H1 (cell line): ENCODE measurements around the gene OR10C1. TPM values are rescaled to one million over a fixed set of nuclear protein-coding genes. Genes with fewer than 3 reads are reported as not detected.

Experiments used
- CTCF ChIA-PET: fragments of 300-600 bp; sonication (Branson Sonifier 250); formaldehyde crosslinking; loops from one replicate; lab custom pipeline; 2021; ENCODE audit not compliant: partially characterized antibody; lab: Charles Lee
- POLR2A ChIA-PET: fragments of 300-600 bp; sonication (Branson Sonifier 250); formaldehyde crosslinking; loops from one replicate; lab custom pipeline; 2021; ENCODE audit warnings: inconsistent platforms; ENCODE audit not compliant: partially characterized antibody; lab: Charles Lee
- DNase-seq, 2 experiments: peaks; one replicate each; pipeline versions ENCODE4 v3.0.0 to v3.0.0-alpha.2; 2010 to 2022; ENCODE audit warnings: low spot score in 2 of 2, low read depth in 1 of 2, mixed read lengths in 1 of 2
- FAIRE-seq: peaks from 2 replicates; lab custom pipeline; 2011; peaks lifted over from hg19 to GRCh38; lab: Jason Lieb, UNC
- H2AFZ ChIP-seq: 2 replicates; pipeline ENCODE4 v1.8.1; 2012; ENCODE audit warnings: low read length, inconsistent platforms
- H2AK5ac ChIP-seq: 2 replicates; pipeline ENCODE4 v1.6.1; 2013; ENCODE audit warnings: low read depth, low read length
- H2BK120ac ChIP-seq: replicated peaks from 2 replicates; pipeline ENCODE3; 2013; ENCODE audit warnings: low read depth, low read length, inconsistent platforms
- H2BK12ac ChIP-seq: 2 replicates; pipeline ENCODE4 v1.6.1; 2013; ENCODE audit warnings: low read depth, low read length
- H2BK15ac ChIP-seq: 2 replicates; pipeline ENCODE4 v1.6.1; 2013; ENCODE audit warnings: low read length
- H2BK20ac ChIP-seq: 2 replicates; pipeline ENCODE4 v1.6.1; 2013; ENCODE audit warnings: low read length
- H2BK5ac ChIP-seq: 2 replicates; pipeline ENCODE4 v1.6.1; 2013; ENCODE audit warnings: low read depth, low read length
- H3K14ac ChIP-seq: 2 replicates; pipeline ENCODE4 v1.6.1; 2013; ENCODE audit warnings: inconsistent platforms; ENCODE audit not compliant: insufficient read length
- H3K18ac ChIP-seq: 2 replicates; pipeline ENCODE4 v1.6.1; 2013; ENCODE audit warnings: low read length; ENCODE audit errors: extremely low read depth
- H3K23ac ChIP-seq: 2 replicates; pipeline ENCODE4 v1.6.1; 2013; ENCODE audit warnings: inconsistent platforms; ENCODE audit not compliant: insufficient read length
- H3K23me2 ChIP-seq: 2 replicates; pipeline ENCODE4 v1.6.1; 2013; ENCODE audit warnings: low read depth, low read length
- H3K27ac ChIP-seq: 2 replicates; pipeline ENCODE4 v1.6.1; 2011; ENCODE audit warnings: low read depth, low read length, inconsistent platforms
- H3K27me3 ChIP-seq, 4 experiments: replicated peaks in 1 of 4; 1 replicate in 1 of 4; 2 replicates in 3 of 4; pipeline versions ENCODE4 v1.6.1 to v1.8.1; 2011 to 2013; ENCODE audit warnings: low read length in 3 of 4, mild to moderate bottlenecking in 3 of 4, inconsistent platforms in 2 of 4, mixed read lengths in 2 of 4, moderate library complexity in 1 of 4; ENCODE audit not compliant: control insufficient read depth in 3 of 4, insufficient read depth in 3 of 4; ENCODE audit errors: extremely low read depth in 1 of 4
- H3K36me3 ChIP-seq, 4 experiments: 2 replicates each; pipeline versions ENCODE4 v1.6.1 to v1.8.1; 2011 to 2013; ENCODE audit warnings: mild to moderate bottlenecking in 4 of 4, low read length in 3 of 4, moderate library complexity in 2 of 4, control low read depth in 1 of 4, inconsistent platforms in 1 of 4; ENCODE audit not compliant: insufficient read depth in 4 of 4, control insufficient read depth in 2 of 4
- H3K4ac ChIP-seq: replicated peaks from 2 replicates; pipeline ENCODE3; 2013; ENCODE audit warnings: low read length, low read depth, mixed read lengths, inconsistent platforms; ENCODE audit not compliant: insufficient read length
- H3K4me1 ChIP-seq, 4 experiments: replicated peaks in 1 of 4; 1 replicate in 1 of 4; 2 replicates in 3 of 4; pipeline versions ENCODE4 v1.6.1 to v1.8.1; 2011 to 2013; ENCODE audit warnings: low read length in 3 of 4, inconsistent platforms in 2 of 4, mixed read lengths in 1 of 4; ENCODE audit not compliant: insufficient read depth in 4 of 4, control insufficient read depth in 3 of 4
- H3K4me2 ChIP-seq, 2 experiments: 2 replicates each; pipeline versions ENCODE4 v1.6.1 to v1.8.1; 2011 to 2013; ENCODE audit warnings: low read depth in 2 of 2, low read length in 2 of 2, control low read depth in 1 of 2, inconsistent platforms in 1 of 2, mild to moderate bottlenecking in 1 of 2; ENCODE audit not compliant: insufficient read depth in 1 of 2
- H3K4me3 ChIP-seq, 4 experiments: fragments of 200-600, 300-600 bp in 1 of 4; sonication (generic), shearing (Covaris generic), sonication (Bioruptor Twin) in 1 of 4; 2 replicates each; pipeline versions ENCODE4 v1.5.1 to v1.8.1; 2011 to 2016; ENCODE audit warnings: low read length in 4 of 4, low read depth in 3 of 4, control low read depth in 2 of 4, inconsistent platforms in 2 of 4, mild to moderate bottlenecking in 2 of 4, mixed read lengths in 1 of 4, moderate library complexity in 1 of 4; ENCODE audit not compliant: insufficient read depth in 2 of 4; ENCODE audit errors: extremely low read depth in 1 of 4
- H3K56ac ChIP-seq: replicated peaks from 2 replicates; pipeline ENCODE3; 2013; ENCODE audit warnings: low read depth, mild to moderate bottlenecking, mixed read lengths, low read length, inconsistent platforms; ENCODE audit not compliant: insufficient read length
- H3K79me1 ChIP-seq: 2 replicates; pipeline ENCODE4 v1.6.1; 2013; ENCODE audit warnings: low read depth, low read length, control low read depth
- H3K79me2 ChIP-seq, 2 experiments: 2 replicates each; pipeline versions ENCODE4 v1.6.1 to v1.8.1; 2012 to 2013; ENCODE audit warnings: low read length in 2 of 2, mild to moderate bottlenecking in 2 of 2, inconsistent platforms in 1 of 2; ENCODE audit not compliant: insufficient read depth in 2 of 2, control insufficient read depth in 1 of 2
- H3K9ac ChIP-seq, 4 experiments: replicated peaks in 1 of 4; 1 replicate in 1 of 4; 2 replicates in 3 of 4; pipeline versions ENCODE4 v1.6.1 to v1.8.1; 2011 to 2013; ENCODE audit warnings: low read depth in 3 of 4, low read length in 3 of 4, control low read depth in 2 of 4, mild to moderate bottlenecking in 2 of 4, moderate library complexity in 2 of 4, inconsistent platforms in 1 of 4; ENCODE audit errors: extremely low read depth in 1 of 4
- H3K9me3 ChIP-seq, 2 experiments: 2 replicates each; pipeline versions ENCODE4 v1.6.1 to v1.8.1; 2012 to 2013; ENCODE audit warnings: mild to moderate bottlenecking in 2 of 2, moderate library complexity in 2 of 2, control low read depth in 1 of 2, inconsistent platforms in 1 of 2, low read depth in 1 of 2, low read length in 1 of 2, mixed read lengths in 1 of 2; ENCODE audit not compliant: insufficient read depth in 2 of 2
- H4K20me1 ChIP-seq, 2 experiments: replicated peaks in 1 of 2; 2 replicates each; pipeline versions ENCODE3 to v1.8.1; 2011 to 2013; ENCODE audit warnings: inconsistent platforms in 2 of 2, low read length in 2 of 2, mild to moderate bottlenecking in 1 of 2; ENCODE audit not compliant: insufficient read depth in 2 of 2, control insufficient read depth in 1 of 2
- H4K5ac ChIP-seq: 2 replicates; pipeline ENCODE4 v1.6.1; 2013; ENCODE audit warnings: low read length, low read depth, mixed read lengths, inconsistent platforms; ENCODE audit not compliant: insufficient read length
- H4K8ac ChIP-seq: 2 replicates; pipeline ENCODE4 v1.8.0; 2013; ENCODE audit warnings: mild to moderate bottlenecking, moderate library complexity, low read length, inconsistent platforms; ENCODE audit not compliant: insufficient read depth; ENCODE audit errors: extremely low read depth
- H4K91ac ChIP-seq: replicated peaks from 2 replicates; pipeline ENCODE3; 2013; ENCODE audit warnings: low read length, mixed read lengths, inconsistent platforms; ENCODE audit not compliant: insufficient read length
- BCL11A ChIP-seq, 2 experiments: IDR thresholded peaks; one replicate each; pipeline ENCODE4 v1.6.1; 2011; ENCODE audit warnings: low read depth in 2 of 2, low read length in 2 of 2, mild to moderate bottlenecking in 2 of 2
- CBX8 ChIP-seq: fragments of 300-800, 300-1000 bp; sonication (generic); IDR thresholded peaks from 2 replicates; pipeline ENCODE4 v1.7.1; 2016; ENCODE audit warnings: low read depth, low read length, borderline replicate concordance
- CEBPB ChIP-seq: IDR thresholded peaks from 2 replicates; pipeline ENCODE4 v1.6.1; 2012; ENCODE audit warnings: low read depth, low read length
- CREB1 ChIP-seq: IDR thresholded peaks from 2 replicates; pipeline ENCODE4 v1.6.1; 2012; ENCODE audit warnings: inconsistent platforms
- JUN ChIP-seq: IDR thresholded peaks from 2 replicates; pipeline ENCODE4 v1.6.1; 2011; ENCODE audit warnings: low read depth, mild to moderate bottlenecking, improper control_type of control experiment, low read length
- KDM5A ChIP-seq: fragments of 200-600 bp; IDR thresholded peaks from 2 replicates; pipeline ENCODE4 v1.7.1; 2012; ENCODE audit warnings: mild to moderate bottlenecking, low read length, inconsistent platforms, mixed read lengths
- ZNF274 ChIP-seq: IDR thresholded peaks from 2 replicates; pipeline ENCODE4 v1.7.0; 2012; ENCODE audit warnings: low read length, borderline replicate concordance; ENCODE audit errors: extremely low read depth
- WGBS, 2 experiments: shearing (Covaris generic) in 1 of 2; methylation state at CpG; one replicate each; pipeline versions ENCODE4 v1.1.6 to v1.1.7; 2013 to 2015; ENCODE audit warnings: low lambda C conversion rate in 2 of 2, mixed read lengths in 2 of 2, inconsistent platforms in 1 of 2, low coverage in 1 of 2, missing lambda C conversion rate in 1 of 2; ENCODE audit not compliant: insufficient replicate concordance in 2 of 2, insufficient coverage in 1 of 2, insufficient read length in 1 of 2; ENCODE audit errors: extremely low coverage in 1 of 2, missing lambda C conversion rate in 1 of 2; 5-methylcytosine and 5-hydroxymethylcytosine counted together
- polyA plus RNA-seq, 7 experiments: library from polyadenylated mRNA; depleted of rRNA in 3 of 7; stranded (reverse) in 5 of 7; unstranded in 2 of 7; fragments of >200 nt in 5 of 7; fragments of 200-250 nt in 2 of 7; gene quantifications; 1 replicate in 5 of 7; 2 replicates in 1 of 7; 4 replicates in 1 of 7; pipeline versions ENCODE4 v1.2.1 to v1.2.3, GENCODE V29; 2011 to 2013; ENCODE audit warnings: missing spikeins in 2 of 7, mixed read lengths in 2 of 7
- total RNA-seq: library from RNA; stranded (reverse); fragmentation: NEBNext Ultra II Directional; extraction: Animal tissue kit (Norgen Biotek cat#: 25700); gene quantifications from 2 replicates; pipeline ENCODE4 v1.2.1, GENCODE V29; 2021
- TF ChIP-seq, protein P1 (sequence below), 3 experiments: IDR thresholded peaks; 1 replicate in 2 of 3; 2 replicates in 1 of 3; pipeline versions ENCODE4 v1.5.1 to v1.6.1; 2011; ENCODE audit warnings: low read length in 3 of 3, mild to moderate bottlenecking in 3 of 3, inconsistent platforms in 2 of 3, low read depth in 1 of 3, moderate library complexity in 1 of 3; ENCODE audit not compliant: insufficient read depth in 1 of 3; ENCODE audit errors: control extremely low read depth in 1 of 3
- TF ChIP-seq, protein P2 (sequence below): IDR thresholded peaks from 2 replicates; pipeline ENCODE4 v1.6.1; 2011; ENCODE audit warnings: low read length, improper control_type of control experiment

OR10C1 gene
- total and polyA plus RNA-seq, 2 of the 8 experiments (the other 6 are each of a cell fraction or from before 2014, with no cell fraction given) = not detected

DNA sequence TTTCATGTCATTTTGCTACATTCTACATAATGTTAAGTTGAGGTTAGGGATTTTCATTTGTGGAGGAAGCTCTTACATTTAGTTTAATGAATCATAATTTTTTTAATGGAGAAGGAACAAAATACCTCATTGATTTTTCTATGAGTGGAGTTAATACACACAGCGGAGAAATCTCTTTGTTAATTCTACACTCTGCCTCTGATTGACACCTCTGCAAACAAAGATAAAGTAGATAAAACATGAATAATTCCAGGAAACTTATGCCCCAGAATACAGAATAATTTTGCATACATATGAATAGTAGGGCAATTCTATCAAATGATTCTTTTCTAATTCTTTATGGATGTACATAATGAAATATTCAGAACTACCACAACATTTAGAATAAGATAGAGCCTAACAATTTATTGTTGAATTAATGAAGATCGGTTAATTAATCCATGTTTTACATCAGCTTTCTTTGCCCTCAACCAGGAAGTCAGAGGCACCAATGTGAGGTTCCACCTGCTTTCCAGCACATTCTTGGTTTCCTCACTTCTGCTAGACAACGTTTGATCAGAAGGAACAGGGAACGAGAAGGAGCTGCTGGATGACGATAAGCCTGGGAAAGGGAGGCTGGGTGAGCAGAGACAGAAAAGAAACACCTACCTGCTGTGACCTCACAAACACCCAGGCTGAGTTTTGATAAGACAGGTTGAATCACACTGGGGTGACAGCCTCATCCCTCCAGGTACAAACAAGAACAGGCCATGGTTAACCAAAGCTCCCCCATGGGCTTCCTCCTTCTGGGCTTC, 22.1 kb downstream of the OR10C1 start:
- Histone ChIP-seq H3K36me3 (no peaks in the 10 kb centered on the region), H2BK15ac (no peak overlapping the region), H2AFZ (no peak overlapping the region), H4K8ac (no peak overlapping the region), H3K23me2 (no peaks in the 10 kb centered on the region), H3K9ac (no peak overlapping the region), H3K4ac (no peak overlapping the region), H3K56ac (no peak overlapping the region), H3K4me2 (no peak overlapping the region), H3K27me3 (no peaks in the 10 kb centered on the region; a peak in 1 of 7 replicates), H3K18ac (no peak overlapping the region), H4K91ac (no peak overlapping the region), H3K14ac (no peak overlapping the region), H3K27ac (no peak overlapping the region), H3K4me1 (no peaks in the 10 kb centered on the region; a peak in 1 of 7 replicates), H3K9me3 (no peaks in the 10 kb centered on the region), H3K4me3 (no peak overlapping the region), H2BK12ac (no peak overlapping the region), H2BK5ac (no peak overlapping the region), H3K23ac (no peak overlapping the region), H2AK5ac (no peak overlapping the region), H4K5ac (no peak overlapping the region), H4K20me1 (no peaks in the 10 kb centered on the region), H2BK20ac (no peak overlapping the region), H3K79me2 (no peaks in the 10 kb centered on the region), H3K79me1 (no peaks in the 10 kb centered on the region), H2BK120ac (no peak overlapping the region)
- no peak for FAIRE-seq
- WGBS, 2 experiments = 78% methylated on average over 5 of the region's 5 CpGs; no CpG with 5 or more reads in 1 of the 2 experiments
- ChIA-PET POLR2A (no interaction called here), CTCF (interaction anchor here (0.6 to 1.8 kb wide), 2 partner anchors 7 to 16 kb away, joined by 4 to 6 read pairs; no protein-coding TSS in a partner anchor)
- no peak for DNase-seq
- TF ChIP-seq, protein P1, sequence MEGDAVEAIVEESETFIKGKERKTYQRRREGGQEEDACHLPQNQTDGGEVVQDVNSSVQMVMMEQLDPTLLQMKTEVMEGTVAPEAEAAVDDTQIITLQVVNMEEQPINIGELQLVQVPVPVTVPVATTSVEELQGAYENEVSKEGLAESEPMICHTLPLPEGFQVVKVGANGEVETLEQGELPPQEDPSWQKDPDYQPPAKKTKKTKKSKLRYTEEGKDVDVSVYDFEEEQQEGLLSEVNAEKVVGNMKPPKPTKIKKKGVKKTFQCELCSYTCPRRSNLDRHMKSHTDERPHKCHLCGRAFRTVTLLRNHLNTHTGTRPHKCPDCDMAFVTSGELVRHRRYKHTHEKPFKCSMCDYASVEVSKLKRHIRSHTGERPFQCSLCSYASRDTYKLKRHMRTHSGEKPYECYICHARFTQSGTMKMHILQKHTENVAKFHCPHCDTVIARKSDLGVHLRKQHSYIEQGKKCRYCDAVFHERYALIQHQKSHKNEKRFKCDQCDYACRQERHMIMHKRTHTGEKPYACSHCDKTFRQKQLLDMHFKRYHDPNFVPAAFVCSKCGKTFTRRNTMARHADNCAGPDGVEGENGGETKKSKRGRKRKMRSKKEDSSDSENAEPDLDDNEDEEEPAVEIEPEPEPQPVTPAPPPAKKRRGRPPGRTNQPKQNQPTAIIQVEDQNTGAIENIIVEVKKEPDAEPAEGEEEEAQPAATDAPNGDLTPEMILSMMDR (IDR thresholded peaks at IDR 0.05; ENCODE audit: control extremely low read depth in 1 of 3, insufficient read depth in 1 of 3, low read depth in 1 of 3, low read length in 3 of 3) = no peak
- TF ChIP-seq CBX8 (no peak), CREB1 (no peak), BCL11A (IDR thresholded peaks at IDR 0.05; ENCODE audit: low read depth in 2 of 2, low read length in 2 of 2) (no peak), KDM5A (no peak), CEBPB (no peak), ZNF274 (no peak), JUN (no peak)
- TF ChIP-seq, protein P2, sequence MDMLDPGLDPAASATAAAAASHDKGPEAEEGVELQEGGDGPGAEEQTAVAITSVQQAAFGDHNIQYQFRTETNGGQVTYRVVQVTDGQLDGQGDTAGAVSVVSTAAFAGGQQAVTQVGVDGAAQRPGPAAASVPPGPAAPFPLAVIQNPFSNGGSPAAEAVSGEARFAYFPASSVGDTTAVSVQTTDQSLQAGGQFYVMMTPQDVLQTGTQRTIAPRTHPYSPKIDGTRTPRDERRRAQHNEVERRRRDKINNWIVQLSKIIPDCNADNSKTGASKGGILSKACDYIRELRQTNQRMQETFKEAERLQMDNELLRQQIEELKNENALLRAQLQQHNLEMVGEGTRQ = no peak
